Nephron progenitor cell (in vitro differentiated cells): ENCODE measurements around the gene MED8.
A peak's percentile ranks its signal among the peaks of the same experiment; 100 is the strongest.

Experiments
- DNase-seq: peaks from one replicate; pipeline ENCODE4 v3.0.0; 2021
- H3K27ac Mint-ChIP-seq: 2 replicates; pipeline ENCODE4 v1.8.0; 2021; ENCODE audit warnings: mild to moderate bottlenecking, moderate library complexity, mixed read lengths
- H3K27me3 Mint-ChIP-seq: 2 replicates; pipeline ENCODE4 v1.8.0; 2021; ENCODE audit warnings: mild to moderate bottlenecking, low read depth, mixed read lengths; ENCODE audit not compliant: poor library complexity
- H3K36me3 Mint-ChIP-seq: 2 replicates; pipeline ENCODE4 v1.8.0; 2021; ENCODE audit warnings: low read depth, mixed read lengths
- H3K4me1 Mint-ChIP-seq: 2 replicates; pipeline ENCODE4 v1.8.0; 2021; ENCODE audit warnings: mixed read lengths
- H3K4me3 Mint-ChIP-seq: 2 replicates; pipeline ENCODE4 v1.8.0; 2021; ENCODE audit warnings: mild to moderate bottlenecking, moderate library complexity, mixed read lengths
- H3K9me3 Mint-ChIP-seq: 2 replicates; pipeline ENCODE4 v1.8.0; 2021; ENCODE audit warnings: mild to moderate bottlenecking, moderate library complexity, mixed read lengths
- TF ChIP-seq, protein P1 (sequence below): fragments of 200-600 bp; sonication (generic); IDR thresholded peaks from 2 replicates; pipeline ENCODE4 v1.5.0; 2021; ENCODE audit warnings: antibody characterized with exemption

MED8 gene

DNA sequence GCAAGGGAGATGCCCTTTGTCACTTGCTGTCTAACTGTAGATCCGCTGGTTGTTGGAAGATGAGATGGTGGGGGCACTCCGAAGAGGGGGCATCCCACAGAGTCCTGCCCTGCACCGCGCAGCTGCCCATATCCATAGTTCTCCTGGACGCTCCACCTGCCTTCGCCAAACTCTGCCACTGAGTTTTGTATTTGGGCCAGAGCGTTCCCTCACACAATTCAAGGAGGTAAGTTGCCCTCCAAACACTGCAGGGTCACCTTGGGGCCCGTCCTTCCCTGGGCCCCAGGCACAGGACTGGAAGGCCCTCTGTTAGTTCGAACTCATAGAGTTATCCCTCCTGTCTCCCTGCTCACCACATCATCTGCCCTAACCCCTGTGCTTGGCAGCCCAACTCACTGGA is 42.1 kb upstream of the MED8 start:
- DNase-seq, result no peak
- peaks cover 14% of the 10 kb centered on the region for H3K4me1 Mint-ChIP-seq
- H3K27ac Mint-ChIP-seq, result no peak overlapping the region
- peaks cover 4% of the 10 kb centered on the region for H3K27me3 Mint-ChIP-seq
- H3K4me3 Mint-ChIP-seq, result no peak overlapping the region
- H3K9me3 Mint-ChIP-seq, result no peaks in the 10 kb centered on the region
- H3K36me3 Mint-ChIP-seq, result peaks cover 50% of the 10 kb centered on the region
- TF ChIP-seq, protein P1, sequence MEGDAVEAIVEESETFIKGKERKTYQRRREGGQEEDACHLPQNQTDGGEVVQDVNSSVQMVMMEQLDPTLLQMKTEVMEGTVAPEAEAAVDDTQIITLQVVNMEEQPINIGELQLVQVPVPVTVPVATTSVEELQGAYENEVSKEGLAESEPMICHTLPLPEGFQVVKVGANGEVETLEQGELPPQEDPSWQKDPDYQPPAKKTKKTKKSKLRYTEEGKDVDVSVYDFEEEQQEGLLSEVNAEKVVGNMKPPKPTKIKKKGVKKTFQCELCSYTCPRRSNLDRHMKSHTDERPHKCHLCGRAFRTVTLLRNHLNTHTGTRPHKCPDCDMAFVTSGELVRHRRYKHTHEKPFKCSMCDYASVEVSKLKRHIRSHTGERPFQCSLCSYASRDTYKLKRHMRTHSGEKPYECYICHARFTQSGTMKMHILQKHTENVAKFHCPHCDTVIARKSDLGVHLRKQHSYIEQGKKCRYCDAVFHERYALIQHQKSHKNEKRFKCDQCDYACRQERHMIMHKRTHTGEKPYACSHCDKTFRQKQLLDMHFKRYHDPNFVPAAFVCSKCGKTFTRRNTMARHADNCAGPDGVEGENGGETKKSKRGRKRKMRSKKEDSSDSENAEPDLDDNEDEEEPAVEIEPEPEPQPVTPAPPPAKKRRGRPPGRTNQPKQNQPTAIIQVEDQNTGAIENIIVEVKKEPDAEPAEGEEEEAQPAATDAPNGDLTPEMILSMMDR, result no peak

DNA sequence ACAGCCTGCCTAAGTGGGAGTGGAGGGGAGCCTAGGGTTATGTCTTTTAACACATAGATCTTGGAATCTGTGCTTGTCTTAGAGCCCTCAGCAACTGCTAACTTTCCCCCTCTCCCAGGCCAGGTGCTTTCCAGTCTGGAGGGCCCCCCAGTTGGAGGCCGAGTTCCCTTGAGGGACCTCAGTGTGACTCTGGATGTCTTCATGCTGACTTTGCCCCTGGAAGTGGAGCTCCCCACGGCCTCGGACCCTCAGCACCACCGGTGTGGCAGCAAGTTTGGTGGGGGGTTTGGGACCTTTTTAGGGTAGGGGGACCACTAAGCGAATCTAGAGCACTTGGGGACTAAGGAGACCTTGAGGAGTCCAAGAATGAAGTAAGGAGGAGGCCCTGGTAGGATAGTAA is 41.2 kb upstream of the MED8 start:
- TF ChIP-seq, protein P1, result no peak
- H3K36me3 Mint-ChIP-seq, result peaks cover 52% of the 10 kb centered on the region

DNA sequence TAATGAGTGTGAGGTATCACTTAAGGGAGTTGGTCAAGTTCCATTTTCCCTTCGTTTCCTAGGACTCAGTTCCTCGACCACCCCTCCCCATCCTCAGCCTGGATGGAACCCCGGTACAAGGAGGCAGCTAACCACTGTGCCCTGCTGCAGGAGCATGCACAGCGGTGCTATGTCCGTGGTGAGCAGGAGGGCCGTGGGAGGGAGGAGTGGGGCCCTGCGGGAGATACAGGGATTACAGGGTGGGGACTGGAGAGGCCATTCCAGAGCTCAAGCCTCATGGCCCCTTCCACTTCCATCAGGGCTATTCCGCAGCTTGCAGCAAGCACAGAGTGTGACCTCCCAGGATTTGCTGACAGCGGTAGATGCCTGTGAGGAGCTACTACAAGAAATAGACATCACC is 38.3 kb upstream of the MED8 start:
- H3K36me3 Mint-ChIP-seq, result peaks cover 65% of the 10 kb centered on the region
- H3K4me3 Mint-ChIP-seq, result no peak overlapping the region
- peaks cover 9% of the 10 kb centered on the region for H3K27me3 Mint-ChIP-seq
- no peaks in the 10 kb centered on the region for H3K9me3 Mint-ChIP-seq
- TF ChIP-seq, protein P1, result no peak
- no peaks in the 10 kb centered on the region for H3K4me1 Mint-ChIP-seq
- no peak overlapping the region for H3K27ac Mint-ChIP-seq
- DNase-seq, result no peak

More for the DNA sequence above, 41.2 kb upstream of the MED8 start:
- H3K4me1 Mint-ChIP-seq, result peaks cover 7% of the 10 kb centered on the region
- no peak overlapping the region for H3K27ac Mint-ChIP-seq
- no peaks in the 10 kb centered on the region for H3K9me3 Mint-ChIP-seq
- H3K27me3 Mint-ChIP-seq, result peaks cover 5% of the 10 kb centered on the region
- no peak overlapping the region for H3K4me3 Mint-ChIP-seq
- no peak for DNase-seq

DNA sequence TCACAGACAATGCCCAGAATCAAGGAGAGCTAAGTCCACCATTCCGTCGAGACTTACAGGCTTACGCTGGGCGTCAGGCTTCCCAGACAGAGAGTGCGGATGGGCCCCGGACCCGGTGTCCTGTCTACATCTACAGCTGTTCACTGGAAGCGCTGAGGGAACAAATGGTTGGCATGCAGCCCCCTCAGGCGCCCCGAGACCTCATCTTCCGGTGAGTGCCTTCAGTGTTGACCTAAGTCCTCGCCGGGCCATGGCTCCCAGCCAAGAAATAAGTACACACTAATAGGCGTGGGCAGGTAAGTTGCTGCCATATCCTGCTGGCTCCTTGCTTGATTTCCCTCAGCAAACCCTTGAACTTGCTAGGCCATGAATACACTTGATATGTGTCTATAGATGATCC is 37.9 kb upstream of the MED8 start:
- Mint-ChIP-seq H3K27me3 (peaks cover 9% of the 10 kb centered on the region), H3K9me3 (no peaks in the 10 kb centered on the region), H3K4me3 (no peak overlapping the region), H3K27ac (no peak overlapping the region), H3K36me3 (peaks cover 67% of the 10 kb centered on the region), H3K4me1 (no peaks in the 10 kb centered on the region)
- TF ChIP-seq, protein P1, result no peak
- DNase-seq, result no peak

DNA sequence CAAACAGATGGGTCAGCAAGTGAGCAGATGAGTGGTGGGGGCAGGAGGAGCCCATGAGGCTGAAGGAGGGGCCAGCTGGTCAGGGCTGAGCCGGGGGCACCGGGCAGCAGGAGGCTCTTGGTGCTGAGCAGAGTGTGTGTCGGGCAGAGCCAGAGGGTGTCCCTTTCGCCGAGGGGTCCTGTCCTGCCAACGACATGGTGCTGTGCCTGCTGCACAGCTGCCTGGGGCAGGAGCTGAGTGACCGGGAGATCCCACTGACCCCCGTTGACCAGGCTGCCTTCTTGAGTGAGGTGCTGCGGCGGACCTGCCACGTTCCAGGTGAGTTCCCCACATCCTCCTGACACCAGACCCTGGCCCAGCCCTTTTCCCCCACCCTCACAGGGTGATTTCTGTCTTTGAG is 36.6 kb upstream of the MED8 start:
- H3K4me1 Mint-ChIP-seq, result no peaks in the 10 kb centered on the region
- H3K9me3 Mint-ChIP-seq, result no peaks in the 10 kb centered on the region
- H3K36me3 Mint-ChIP-seq, result peaks cover 65% of the 10 kb centered on the region
- TF ChIP-seq, protein P1, result no peak
- H3K27me3 Mint-ChIP-seq, result peaks cover 9% of the 10 kb centered on the region
- H3K4me3 Mint-ChIP-seq, result no peak overlapping the region
- DNase-seq, result no peak
- peak overlapping the region; percentile 29 for H3K27ac Mint-ChIP-seq

DNA sequence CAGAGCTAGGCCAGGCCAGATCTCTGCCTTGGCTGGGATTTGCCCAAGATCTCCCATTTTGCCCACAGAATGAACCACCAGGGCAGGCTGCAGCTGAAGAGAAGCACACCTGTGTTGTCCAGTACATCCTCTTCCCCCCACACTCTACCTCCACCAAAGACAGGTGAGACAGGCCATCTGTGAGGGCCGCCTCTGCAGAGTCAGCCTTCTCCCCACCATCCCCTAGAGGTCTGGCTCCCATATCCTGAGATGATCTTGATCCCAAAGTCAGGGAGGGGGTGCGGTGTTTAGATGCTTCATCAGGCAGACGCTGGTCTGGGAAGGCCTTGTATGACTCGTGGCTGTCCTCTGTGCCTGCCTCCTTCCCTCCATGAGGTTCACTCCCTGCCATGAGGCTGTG is 35.4 kb upstream of the MED8 start:
- H3K9me3 Mint-ChIP-seq, result no peaks in the 10 kb centered on the region
- H3K27me3 Mint-ChIP-seq, result peaks cover 9% of the 10 kb centered on the region

More for the DNA sequence above, 35.4 kb upstream of the MED8 start:
- Mint-ChIP-seq H3K4me3 (no peak overlapping the region), H3K36me3 (peaks cover 53% of the 10 kb centered on the region), H3K27ac (no peak overlapping the region), H3K4me1 (no peaks in the 10 kb centered on the region)
- no peak for DNase-seq
- TF ChIP-seq, protein P1, result no peak
